CD4-positive, alpha-beta T cell treated with Interleukin-2 at 100 ng/mL for 4 hours (primary cell): ENCODE measurements around the gene DR1.

ENCODE experiments used
- DNase-seq: peaks from one replicate; pipeline ENCODE4 v3.0.0-alpha.2; 2020; ENCODE audit warnings: low spot score

DR1 gene

DNA sequence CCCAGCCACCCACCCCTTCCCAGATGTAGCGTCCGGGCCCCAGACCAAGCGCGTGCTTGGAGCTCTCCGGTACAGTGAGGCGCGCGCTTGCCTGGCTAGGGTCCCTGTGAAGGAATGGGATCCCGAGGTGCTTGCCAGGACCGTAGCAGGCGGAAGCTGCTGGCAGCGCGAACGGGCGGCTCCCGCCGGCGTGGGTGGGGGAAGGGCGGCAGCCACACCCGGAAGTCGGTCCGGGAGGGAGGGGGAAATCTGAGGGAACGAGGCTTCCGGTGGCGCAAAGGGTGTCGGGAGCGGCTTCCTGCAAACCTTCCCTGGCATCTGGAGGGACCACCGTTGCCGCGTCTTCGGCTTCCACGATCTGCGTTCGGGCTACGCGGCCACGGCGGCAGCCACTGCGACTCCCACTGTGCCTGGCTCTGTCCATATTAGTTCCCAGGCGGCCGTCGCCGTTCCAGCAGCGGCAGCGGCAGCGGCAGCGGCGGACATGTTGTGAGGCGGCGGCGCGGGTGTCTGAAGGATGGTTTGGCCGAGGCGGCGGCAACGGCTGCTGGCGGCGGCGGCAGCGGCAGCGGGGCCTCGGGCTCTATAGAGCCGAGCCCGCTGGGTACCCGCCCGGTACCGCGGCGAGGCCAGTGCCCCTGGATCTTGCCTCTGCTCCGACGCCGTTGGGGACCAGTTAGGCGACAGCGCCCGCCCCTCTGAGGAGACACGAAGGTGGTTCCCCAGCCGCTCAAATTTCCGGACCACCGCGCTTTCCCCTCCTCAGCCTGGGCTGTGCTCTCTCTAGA, at the start of gene DR1:
TSS of gene DR1 (plus strand) at position 275 of the 788 bp plus-strand sequence. CDS start 739 bp downstream, outside the sequence.
- peak; percentile 88 for DNase-seq

GRCh38 chr1:93296555-93297154, 49.1 kb upstream of the DR1 start:
- DNase-seq: no peak

GRCh38 chr1:93301131-93301530, 44.6 kb upstream of the DR1 start:
- DNase-seq: no peak

GRCh38 chr1:93302078-93302477, 43.6 kb upstream of the DR1 start:
- DNase-seq: no peak

GRCh38 chr1:93304716-93305138, 41.0 kb upstream of the DR1 start:
- DNase-seq: peak; percentile 75

GRCh38 chr1:93306920-93307319, 38.8 kb upstream of the DR1 start:
- no peak for DNase-seq

GRCh38 chr1:93313026-93313425, 32.7 kb upstream of the DR1 start:
- DNase-seq: no peak

GRCh38 chr1:93317207-93317606, 28.5 kb upstream of the DR1 start:
- DNase-seq: no peak

DNA sequence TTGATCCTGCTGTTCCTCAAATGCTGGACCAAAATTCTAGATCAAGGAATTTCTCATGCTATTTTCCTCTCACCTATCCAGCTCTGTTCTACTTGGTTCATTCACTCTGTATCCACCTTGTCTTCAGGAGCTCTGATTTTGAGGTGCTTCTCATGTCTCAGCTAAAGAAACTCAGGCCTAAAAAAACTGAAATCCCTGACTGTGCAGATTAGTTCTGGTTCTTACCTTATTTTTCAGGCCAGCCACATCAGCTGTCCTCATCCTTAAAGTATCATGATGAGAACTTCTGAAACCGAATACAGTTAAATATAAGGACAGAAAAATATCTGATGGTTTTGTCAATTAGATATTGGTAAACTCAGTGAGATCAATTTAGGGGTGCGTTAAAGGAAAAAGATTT, 27.8 kb upstream of the DR1 start:
- DNase-seq: no peak

- no peak for DNase-seq
Observed at GRCh38 chr1:93321720-93322119, 24.0 kb upstream of the DR1 start.

DNA sequence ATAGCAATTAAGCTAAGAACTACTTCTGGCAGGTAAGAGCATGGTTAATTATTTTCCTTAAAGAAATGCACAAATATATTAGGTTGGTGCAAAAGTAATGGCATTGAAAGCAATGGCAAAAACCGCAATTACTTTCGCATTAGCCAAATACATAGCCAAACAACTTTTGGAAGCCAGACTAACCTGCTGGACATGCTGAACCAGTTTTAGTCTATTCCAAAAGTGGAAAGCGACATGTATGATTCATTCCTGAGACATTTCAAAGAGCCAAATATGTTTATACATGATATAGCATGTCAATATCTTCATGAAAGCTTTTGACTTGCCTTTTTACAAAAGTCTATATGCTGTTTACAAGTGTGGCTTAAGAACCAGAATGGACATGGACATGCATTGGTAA, 23.4 kb upstream of the DR1 start:
- DNase-seq: no peak

GRCh38 chr1:93323185-93323820, 22.4 kb upstream of the DR1 start:
- DNase-seq: no peak

DNA sequence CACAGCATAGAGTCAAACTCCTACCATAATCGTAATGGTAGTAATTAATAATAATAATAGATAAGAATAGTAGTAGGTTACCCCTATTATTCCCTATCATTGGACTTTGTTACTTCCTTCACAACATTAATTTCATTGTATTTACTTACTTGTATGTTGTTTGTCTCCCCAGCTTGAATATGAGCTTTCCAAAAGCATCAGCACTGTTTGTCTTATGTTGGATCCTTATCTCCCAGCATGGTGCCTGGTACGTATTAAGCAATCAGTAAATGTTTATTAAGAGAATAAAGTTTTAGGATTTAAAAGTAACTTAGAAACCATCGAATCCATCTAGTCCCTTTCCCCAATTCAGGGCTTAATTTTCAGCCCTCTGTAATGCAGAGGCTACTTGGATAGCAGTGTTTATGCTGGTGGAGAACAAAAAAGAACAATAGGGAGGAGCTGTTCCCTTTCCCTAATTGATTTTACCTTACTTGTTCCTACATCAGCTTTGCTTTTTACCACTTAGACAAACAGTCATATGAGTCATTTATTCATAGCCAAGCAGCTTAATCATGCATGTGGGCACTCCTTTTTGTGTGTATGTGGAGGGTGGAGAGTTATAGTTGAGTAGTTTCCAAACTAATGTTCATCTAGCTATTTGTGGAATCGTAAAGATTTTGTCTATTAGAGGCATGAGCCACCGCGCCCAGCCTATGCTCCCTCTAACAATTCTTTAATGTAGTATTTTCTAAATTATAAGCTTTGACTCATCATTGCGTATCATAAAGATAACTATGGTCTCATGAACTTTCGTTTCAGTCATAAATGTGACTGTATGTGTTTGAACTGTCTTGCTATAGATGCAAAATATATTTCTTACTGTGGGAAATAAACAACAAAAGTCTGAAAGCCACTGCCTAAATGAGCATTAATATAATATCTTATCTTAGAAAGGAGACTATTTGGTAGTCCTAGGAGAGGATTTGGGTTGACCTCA, 20.9 kb upstream of the DR1 start:
- DNase-seq: no peak

DNA sequence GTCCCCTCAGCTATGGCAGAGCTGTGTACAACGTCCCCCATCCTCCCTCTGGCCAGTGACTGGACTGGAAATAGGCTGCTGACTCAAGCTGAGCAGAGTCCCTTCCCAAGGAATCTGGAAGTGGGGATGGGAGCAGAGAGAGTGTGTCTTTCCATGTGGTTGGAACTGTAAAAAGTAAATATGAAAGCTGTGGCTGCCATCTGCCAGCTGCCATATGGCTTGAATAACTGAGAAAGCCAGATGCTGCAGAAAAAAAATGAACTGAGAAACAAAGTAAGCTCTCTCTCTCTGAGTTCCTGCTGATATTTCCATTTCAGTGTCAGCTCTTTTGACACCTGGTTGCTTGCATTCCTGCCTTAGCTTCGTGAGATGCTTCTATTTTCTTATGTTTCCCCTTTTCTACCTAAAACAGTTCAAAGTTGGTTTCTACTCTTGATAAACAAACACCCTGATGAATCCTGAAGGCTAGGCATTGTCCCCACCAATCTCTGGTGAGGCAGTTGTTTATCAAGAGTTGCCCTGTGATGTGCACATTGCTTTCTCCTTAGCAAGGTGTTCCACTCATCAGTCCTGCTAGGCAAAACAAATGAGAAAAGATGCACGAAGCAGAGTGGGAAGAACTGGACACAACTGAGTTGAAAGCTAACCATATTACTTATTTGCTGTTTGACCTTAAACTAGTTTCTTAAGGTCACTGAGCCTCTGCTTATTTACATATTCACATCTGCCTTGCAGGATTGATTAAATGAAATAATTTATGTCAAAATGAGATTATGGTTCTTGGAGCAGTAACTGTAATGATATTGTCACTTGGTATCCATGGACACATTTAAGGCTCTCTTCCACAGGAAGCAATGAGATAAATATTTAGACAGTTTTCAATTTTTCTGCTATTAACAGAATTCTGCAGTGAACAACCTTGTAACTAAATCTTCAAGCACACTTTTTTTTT, 16.6 kb upstream of the DR1 start:
- DNase-seq: no peak

DNA sequence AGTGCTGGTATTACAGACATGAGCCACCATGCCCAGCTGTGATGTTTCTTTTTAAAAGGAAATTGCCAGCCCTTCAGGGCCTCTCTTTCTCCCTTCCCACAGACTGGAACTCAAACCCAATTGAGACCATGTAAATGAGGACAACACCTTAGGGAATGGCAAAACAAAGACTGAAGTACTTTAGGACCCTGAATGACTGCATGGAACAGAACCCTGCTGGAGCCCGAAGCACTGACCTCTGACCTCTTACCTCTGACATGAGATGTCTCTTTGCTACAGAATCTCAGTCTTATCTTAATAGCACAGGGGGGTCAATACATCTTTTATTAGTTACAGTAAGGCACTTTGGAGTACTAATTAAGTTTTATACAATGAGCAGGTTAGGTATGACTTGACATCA, 15.5 kb upstream of the DR1 start:
- no peak for DNase-seq

GRCh38 chr1:93330617-93331016, 15.1 kb upstream of the DR1 start:
- no peak for DNase-seq

- no peak for DNase-seq
Observed at GRCh38 chr1:93331412-93331811, 14.3 kb upstream of the DR1 start.

DNA sequence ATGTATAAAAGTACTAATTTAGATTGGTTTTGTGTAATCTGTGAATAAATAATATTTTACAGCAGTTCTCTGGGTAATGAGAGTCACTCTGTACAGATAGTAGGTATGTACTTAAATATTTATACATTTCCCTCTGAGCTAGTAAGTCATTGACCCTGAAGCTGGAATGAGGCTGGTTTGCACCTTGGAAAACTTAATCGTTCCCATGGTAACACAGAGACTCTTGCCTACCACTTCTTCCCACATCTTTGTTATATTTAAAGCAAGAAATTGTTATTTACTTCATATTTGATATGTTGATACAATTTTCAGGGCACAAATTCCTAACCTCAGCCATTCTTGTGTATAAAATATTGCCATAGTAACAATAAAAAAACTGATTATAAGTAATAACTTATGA, 13.3 kb upstream of the DR1 start:
- DNase-seq: no peak

DNA sequence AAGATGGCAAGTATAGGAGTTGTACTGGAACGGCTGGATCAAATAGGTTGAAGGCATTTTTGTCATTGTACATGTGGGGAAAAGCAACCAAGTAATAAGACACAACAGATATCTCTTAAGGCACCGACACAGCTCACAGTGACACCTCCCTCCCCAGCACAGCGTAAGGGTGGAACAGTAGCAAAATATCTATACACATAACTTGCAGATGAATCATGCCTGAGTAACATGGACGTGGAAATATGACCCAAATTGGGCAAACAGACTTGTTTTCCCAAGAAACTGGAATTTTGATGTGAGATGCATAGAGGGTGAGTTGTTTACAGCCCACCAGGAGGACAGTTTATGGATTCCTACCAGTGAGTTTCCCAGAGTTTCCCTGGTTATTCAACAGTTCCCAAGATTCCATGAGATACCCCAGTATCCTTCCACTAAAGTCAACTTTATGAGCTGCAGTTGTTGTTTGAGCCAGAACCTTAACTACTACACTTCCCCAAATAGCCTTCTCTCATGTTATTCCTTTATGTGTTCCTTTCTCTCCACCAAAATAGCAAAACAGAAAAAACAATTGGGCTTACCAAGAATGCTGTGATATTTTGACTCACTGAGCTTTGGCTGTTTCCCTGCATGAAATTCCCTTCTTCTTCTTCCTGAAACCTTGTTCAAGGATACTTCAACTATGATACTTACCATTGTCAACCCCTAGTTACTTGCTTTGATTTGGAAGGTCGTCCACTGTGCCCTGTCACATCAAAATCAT, 7.1 kb upstream of the DR1 start:
- DNase-seq: no peak

GRCh38 chr1:93339171-93339697, 6.5 kb upstream of the DR1 start:
- DNase-seq: no peak
